Tibial nerve (tissue), 4 donors: Measurements from ENCODE around the gene TRAF7.

Source experiments
- CTCF ChIP-seq, 5 experiments: fragments of 200-600 bp in 3 of 5; fragments of 450-650 bp in 2 of 5; sonication (generic) in 3 of 5; IDR thresholded peaks; one replicate each; pipeline ENCODE4 v1.5.1; 2016 to 2019; ENCODE audit warnings: antibody characterized with exemption in 5 of 5, mild to moderate bottlenecking in 3 of 5, moderate library complexity in 2 of 5
- EP300 ChIP-seq, 2 donors: sonication (generic); formaldehyde crosslinking; IDR thresholded peaks; one replicate each; pipeline ENCODE4 v1.6.1; 2017; ENCODE audit warnings: antibody characterized with exemption in 2 of 2, mild to moderate bottlenecking in 1 of 2
- POLR2A ChIP-seq, 2 donors: fragments of 450-650 bp; IDR thresholded peaks; one replicate each; pipeline ENCODE4 v1.6.1; 2017; ENCODE audit warnings: antibody characterized with exemption in 2 of 2, mild to moderate bottlenecking in 2 of 2, moderate library complexity in 2 of 2

GRCh38 chr16:2177101-2177500, 21.5 kb downstream of the TRAF7 start:
- no peak for TF ChIP-seq POLR2A (IDR thresholded peaks at IDR 0.05)
- TF ChIP-seq CTCF (IDR thresholded peaks at IDR 0.05): no peak
- no peak for TF ChIP-seq EP300 (IDR thresholded peaks at IDR 0.05)
